ENCODE measurements around the gene RAB40C. TPM values are rescaled to one million over a fixed set of nuclear protein-coding genes. Genes with fewer than 3 reads are reported as not detected.

RAB40C gene
- total and polyA plus RNA-seq, 9 of the 15 experiments (the other 6 are each of a cell fraction or from before 2014, with no cell fraction given) = 0.17 to 23.4 (median 8.7) TPM

DNA sequence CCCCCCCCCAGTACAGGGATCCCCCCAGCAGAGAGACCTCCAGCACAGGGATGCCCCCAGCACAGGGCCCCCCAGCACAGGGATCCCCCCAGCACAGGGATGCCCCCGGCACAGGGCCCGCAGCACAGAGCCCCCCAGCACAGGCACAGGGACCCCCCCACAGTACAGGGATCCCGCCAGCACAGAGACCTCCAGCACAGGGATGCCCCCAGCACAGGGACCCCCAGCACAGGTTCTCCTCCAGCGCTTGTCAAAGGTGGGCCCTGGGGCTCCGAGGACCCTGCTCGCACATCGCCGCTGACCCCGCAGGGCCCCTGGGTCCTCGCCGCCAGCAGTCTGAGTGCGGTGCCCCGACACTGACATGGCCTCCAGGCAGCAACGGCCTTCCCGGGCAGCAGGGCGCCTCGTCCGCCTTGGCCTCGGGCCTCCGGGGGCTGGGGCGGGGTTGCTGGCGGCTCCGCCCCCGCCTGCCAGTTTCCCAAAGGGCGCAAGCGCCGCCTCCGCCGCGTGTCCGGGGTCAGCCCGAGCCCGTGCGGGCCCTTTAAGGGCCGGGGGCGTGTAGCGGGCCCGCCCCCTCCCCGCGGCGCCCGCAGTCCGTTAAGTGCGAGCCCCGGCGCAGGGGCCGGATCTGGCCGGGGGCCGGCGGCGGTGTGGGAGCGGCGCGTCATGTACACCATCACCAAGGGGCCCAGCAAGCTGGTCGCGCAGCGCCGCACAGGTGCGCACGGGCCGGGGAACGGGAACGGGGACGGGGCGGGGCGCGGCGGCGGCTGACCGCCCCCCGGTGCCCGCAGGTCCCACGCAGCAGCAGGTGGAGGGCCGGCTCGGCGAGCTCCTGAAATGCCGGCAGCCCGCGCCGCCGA, 51.7 kb downstream of the RAB40C start, which contains the start of gene MCRIP2 (continued):
- TF ChIP-seq, protein P1, sequence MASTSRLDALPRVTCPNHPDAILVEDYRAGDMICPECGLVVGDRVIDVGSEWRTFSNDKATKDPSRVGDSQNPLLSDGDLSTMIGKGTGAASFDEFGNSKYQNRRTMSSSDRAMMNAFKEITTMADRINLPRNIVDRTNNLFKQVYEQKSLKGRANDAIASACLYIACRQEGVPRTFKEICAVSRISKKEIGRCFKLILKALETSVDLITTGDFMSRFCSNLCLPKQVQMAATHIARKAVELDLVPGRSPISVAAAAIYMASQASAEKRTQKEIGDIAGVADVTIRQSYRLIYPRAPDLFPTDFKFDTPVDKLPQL (IDR thresholded peaks at IDR 0.05; ENCODE audit: extremely low read depth, insufficient read length) = no peak
- no peak for TF ChIP-seq ZZZ3 (IDR thresholded peaks at IDR 0.05)
- TF ChIP-seq ZNF12 (CRISPR knock-in tag; IDR thresholded peaks at IDR 0.05) = no peak
- no peak for TF ChIP-seq ZEB2 (IDR thresholded peaks at IDR 0.05)
- TF ChIP-seq, protein P2, sequence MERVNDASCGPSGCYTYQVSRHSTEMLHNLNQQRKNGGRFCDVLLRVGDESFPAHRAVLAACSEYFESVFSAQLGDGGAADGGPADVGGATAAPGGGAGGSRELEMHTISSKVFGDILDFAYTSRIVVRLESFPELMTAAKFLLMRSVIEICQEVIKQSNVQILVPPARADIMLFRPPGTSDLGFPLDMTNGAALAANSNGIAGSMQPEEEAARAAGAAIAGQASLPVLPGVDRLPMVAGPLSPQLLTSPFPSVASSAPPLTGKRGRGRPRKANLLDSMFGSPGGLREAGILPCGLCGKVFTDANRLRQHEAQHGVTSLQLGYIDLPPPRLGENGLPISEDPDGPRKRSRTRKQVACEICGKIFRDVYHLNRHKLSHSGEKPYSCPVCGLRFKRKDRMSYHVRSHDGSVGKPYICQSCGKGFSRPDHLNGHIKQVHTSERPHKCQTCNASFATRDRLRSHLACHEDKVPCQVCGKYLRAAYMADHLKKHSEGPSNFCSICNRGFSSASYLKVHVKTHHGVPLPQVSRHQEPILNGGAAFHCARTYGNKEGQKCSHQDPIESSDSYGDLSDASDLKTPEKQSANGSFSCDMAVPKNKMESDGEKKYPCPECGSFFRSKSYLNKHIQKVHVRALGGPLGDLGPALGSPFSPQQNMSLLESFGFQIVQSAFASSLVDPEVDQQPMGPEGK (CRISPR knock-in tag; IDR thresholded peaks at IDR 0.05; ENCODE audit: borderline replicate concordance) = no peak
- no peak for TF ChIP-seq RHOXF2B (CRISPR knock-in tag; conservative IDR thresholded peaks at IDR 0.05)
- no peak for TF ChIP-seq ZNF384 (IDR thresholded peaks at IDR 0.05; ENCODE audit: low read depth, low read length)
- TF ChIP-seq, protein P3, sequence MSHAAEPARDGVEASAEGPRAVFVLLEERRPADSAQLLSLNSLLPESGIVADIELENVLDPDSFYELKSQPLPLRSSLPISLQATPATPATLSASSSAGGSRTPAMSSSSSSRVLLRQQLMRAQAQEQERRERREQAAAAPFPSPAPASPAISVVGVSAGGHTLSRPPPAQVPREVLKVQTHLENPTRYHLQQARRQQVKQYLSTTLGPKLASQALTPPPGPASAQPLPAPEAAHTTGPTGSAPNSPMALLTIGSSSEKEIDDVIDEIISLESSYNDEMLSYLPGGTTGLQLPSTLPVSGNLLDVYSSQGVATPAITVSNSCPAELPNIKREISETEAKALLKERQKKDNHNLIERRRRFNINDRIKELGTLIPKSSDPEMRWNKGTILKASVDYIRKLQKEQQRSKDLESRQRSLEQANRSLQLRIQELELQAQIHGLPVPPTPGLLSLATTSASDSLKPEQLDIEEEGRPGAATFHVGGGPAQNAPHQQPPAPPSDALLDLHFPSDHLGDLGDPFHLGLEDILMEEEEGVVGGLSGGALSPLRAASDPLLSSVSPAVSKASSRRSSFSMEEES (CRISPR knock-in tag; IDR thresholded peaks at IDR 0.05) = no peak
- TF ChIP-seq HOXB6 (CRISPR knock-in tag; IDR thresholded peaks at IDR 0.05; ENCODE audit: borderline replicate concordance) = no peak
- TF ChIP-seq ATF7 (IDR thresholded peaks at IDR 0.05) = peak; percentile 68
- TF ChIP-seq ZNF551 (CRISPR knock-in tag; IDR thresholded peaks at IDR 0.05) = no peak
- TF ChIP-seq TEAD2 (tag; IDR thresholded peaks at IDR 0.05) = no peak
- no peak for TF ChIP-seq HSF4 (CRISPR knock-in tag; IDR thresholded peaks at IDR 0.05; ENCODE audit: borderline replicate concordance)
- TF ChIP-seq, protein P4, sequence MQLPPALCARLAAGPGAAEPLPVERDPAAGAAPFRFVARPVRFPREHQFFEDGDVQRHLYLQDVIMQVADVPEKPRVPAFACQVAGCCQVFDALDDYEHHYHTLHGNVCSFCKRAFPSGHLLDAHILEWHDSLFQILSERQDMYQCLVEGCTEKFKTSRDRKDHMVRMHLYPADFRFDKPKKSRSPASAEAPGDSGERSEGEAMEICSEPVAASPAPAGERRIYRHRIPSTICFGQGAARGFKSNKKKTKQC (CRISPR knock-in tag; IDR thresholded peaks at IDR 0.05) = peak; percentile 13; the same call in 1 of the 2 replicates
- no peak for TF ChIP-seq ZNF586 (CRISPR knock-in tag; conservative IDR thresholded peaks at IDR 0.05)
- TF ChIP-seq ZNF23 (CRISPR knock-in tag; IDR thresholded peaks at IDR 0.05) = no peak
- TF ChIP-seq PHTF2 (CRISPR knock-in tag; IDR thresholded peaks at IDR 0.05) = no peak
- no peak for TF ChIP-seq FIP1L1 (IDR thresholded peaks at IDR 0.05; ENCODE audit: low read depth, low read length, poor library complexity, severe bottlenecking)
- TF ChIP-seq MCM2 (IDR thresholded peaks at IDR 0.05; ENCODE audit: low read depth) = no peak
- TF ChIP-seq SMARCA5 (IDR thresholded peaks at IDR 0.05) = no peak
- TF ChIP-seq, protein P5, sequence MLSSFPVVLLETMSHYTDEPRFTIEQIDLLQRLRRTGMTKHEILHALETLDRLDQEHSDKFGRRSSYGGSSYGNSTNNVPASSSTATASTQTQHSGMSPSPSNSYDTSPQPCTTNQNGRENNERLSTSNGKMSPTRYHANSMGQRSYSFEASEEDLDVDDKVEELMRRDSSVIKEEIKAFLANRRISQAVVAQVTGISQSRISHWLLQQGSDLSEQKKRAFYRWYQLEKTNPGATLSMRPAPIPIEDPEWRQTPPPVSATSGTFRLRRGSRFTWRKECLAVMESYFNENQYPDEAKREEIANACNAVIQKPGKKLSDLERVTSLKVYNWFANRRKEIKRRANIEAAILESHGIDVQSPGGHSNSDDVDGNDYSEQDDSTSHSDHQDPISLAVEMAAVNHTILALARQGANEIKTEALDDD (IDR thresholded peaks at IDR 0.05) = no peak
- no peak for TF ChIP-seq GTF2A2 (tag; IDR thresholded peaks at IDR 0.05)
- no peak for TF ChIP-seq CEBPG (CRISPR knock-in tag; IDR thresholded peaks at IDR 0.05)
- TF ChIP-seq CEBPG (tag; conservative IDR thresholded peaks at IDR 0.05 in 1 of 2, IDR thresholded peaks at IDR 0.05 in 1 of 2) = no peak
